ENCODE data around the gene MOV10. TPM values are rescaled to one million over a fixed set of nuclear protein-coding genes. Genes with fewer than 3 reads are reported as not detected.

Gene MOV10
- total and polyA plus RNA-seq, 2 donors (not counting 3 experiments of a cell fraction or from before 2014, with no cell fraction given): 97.1 to 113 TPM

GRCh38 chr1:112687785-112688496 lies 13.5 kb downstream of the MOV10 start:
- ChIA-PET CTCF (interaction anchor here (1.5 kb wide), 1 partner anchor 15 kb away, joined by 4 read pairs; no protein-coding TSS in a partner anchor), POLR2A (no interaction called here)
- no peak overlapping the region for H3K9ac ChIP-seq (replicated peaks; ENCODE audit: extremely low read depth, insufficient read depth, low read length)
- no peaks in the 10 kb centered on the region for H3K9me3 ChIP-seq (replicated peaks; ENCODE audit: control insufficient read depth, insufficient read depth, low read length)
- DNase-seq (ENCODE audit: low read depth, low spot score) (no peak), FAIRE-seq (no peak)
- intact Hi-C loops (cut with micrococcal nuclease) (no loop called here), dilution Hi-C loops (cut with MboI; ENCODE audit: extremely low pct_ligation_motif_present, low sequenced_read_pairs) (no loop called here)
- no peak for TF ChIP-seq GATA2 (IDR thresholded peaks at IDR 0.05; ENCODE audit: insufficient read depth, insufficient read length, low read depth, low read length)
- no peak for TF ChIP-seq MYC (IDR thresholded peaks at IDR 0.05; ENCODE audit: low read depth, low read length)
- TF ChIP-seq FOS (IDR thresholded peaks at IDR 0.05; ENCODE audit: borderline replicate concordance, insufficient read depth, low read length): no peak
- TF ChIP-seq POLR2A (IDR thresholded peaks at IDR 0.05; ENCODE audit: low read depth, low read length): no peak
- TF ChIP-seq CTCF (IDR thresholded peaks at IDR 0.05; ENCODE audit: extremely low read depth in 1 of 2, insufficient read depth in 1 of 2, low read depth in 1 of 2, low read length in 2 of 2): no peak
- no peak for TF ChIP-seq EZH2 (IDR thresholded peaks at IDR 0.05; ENCODE audit: borderline replicate concordance, low read depth, low read length, severe bottlenecking)
- TF ChIP-seq JUN (IDR thresholded peaks at IDR 0.05; ENCODE audit: borderline replicate concordance, insufficient read depth, insufficient read length, low read depth): no peak
- no peak for TF ChIP-seq POLR2AphosphoS5 (IDR thresholded peaks at IDR 0.05; ENCODE audit: insufficient read depth, low read depth, low read length)
- TF ChIP-seq, protein P1, sequence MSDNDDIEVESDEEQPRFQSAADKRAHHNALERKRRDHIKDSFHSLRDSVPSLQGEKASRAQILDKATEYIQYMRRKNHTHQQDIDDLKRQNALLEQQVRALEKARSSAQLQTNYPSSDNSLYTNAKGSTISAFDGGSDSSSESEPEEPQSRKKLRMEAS (IDR thresholded peaks at IDR 0.05; ENCODE audit: insufficient read depth, insufficient read length): no peak
- H3K4me2 ChIP-seq (ENCODE audit: insufficient read depth, low read length): no peak overlapping the region
- H3K27me3 ChIP-seq (ENCODE audit: control insufficient read depth in 2 of 2, insufficient read depth in 2 of 2, low read length in 2 of 2): no peaks in the 10 kb centered on the region
- no peak overlapping the region for H2AFZ ChIP-seq (ENCODE audit: low read depth, low read length)
- no peaks in the 10 kb centered on the region for H3K9me1 ChIP-seq (replicated peaks; ENCODE audit: control insufficient read depth, extremely low read depth, insufficient read depth, low read length)
- no peaks in the 10 kb centered on the region for H4K20me1 ChIP-seq (replicated peaks; ENCODE audit: control insufficient read depth, extremely low read depth, insufficient read depth, low read length)
- no TSS peak for BruUV-seq (replicated peaks)
- no peak overlapping the region for H3K4me3 ChIP-seq (replicated peaks in 1 of 3; ENCODE audit: insufficient read depth in 1 of 3, low read depth in 1 of 3, low read length in 3 of 3)
- H3K27ac ChIP-seq (ENCODE audit: insufficient read depth, low read depth, low read length): no peak overlapping the region
- H3K79me2 ChIP-seq (ENCODE audit: control insufficient read depth, insufficient read depth, low read length): no peaks in the 10 kb centered on the region
- peaks cover 4 to 12% of the 10 kb centered on the region in 2 experiments for H3K36me3 ChIP-seq (ENCODE audit: control insufficient read depth in 2 of 2, extremely low read depth in 1 of 2, insufficient read depth in 2 of 2, low read length in 2 of 2)
- H3K4me1 ChIP-seq (ENCODE audit: control insufficient read depth, extremely low read depth, insufficient read depth, low read length): no peaks in the 10 kb centered on the region
